Measurements from ENCODE around the gene DNAAF1.

The DNAAF1 gene

GRCh38 chr16:84117494-84117843 lies 27.6 kb upstream of the DNAAF1 start:
- TF ChIP-seq ZNF10 (tag by site-specific recombination; IDR thresholded peaks at IDR 0.05) (peak; percentile 36; the same call in 1 of the 2 replicates), ZNF335 (tag by site-specific recombination; conservative IDR thresholded peaks at IDR 0.05) (peak; percentile 79; the same call in 1 of the 2 replicates), ZNF555 (tag by site-specific recombination; conservative IDR thresholded peaks at IDR 0.05) (no peak), ZNF670 (tag by site-specific recombination; IDR thresholded peaks at IDR 0.05; ENCODE audit: low read depth) (no peak), ELK4 (IDR thresholded peaks at IDR 0.05; ENCODE audit: borderline replicate concordance, low read depth, low read length) (no peak), ZBTB44 (tag by site-specific recombination; IDR thresholded peaks at IDR 0.05) (0 out of 2 replicates have a peak, but pooled peaks have one; percentile 30), IKZF3 (tag by site-specific recombination; IDR thresholded peaks at IDR 0.05) (no peak), PRDM4 (tag by site-specific recombination; IDR thresholded peaks at IDR 0.05) (no peak), ZNF580 (tag by site-specific recombination; IDR thresholded peaks at IDR 0.05) (no peak), ZNF18 (tag by site-specific recombination; IDR thresholded peaks at IDR 0.05) (no peak), ZBTB6 (tag by site-specific recombination; IDR thresholded peaks at IDR 0.05) (no peak), ZNF121 (tag by site-specific recombination; IDR thresholded peaks at IDR 0.05) (no peak), ZNF518A (tag by site-specific recombination; conservative IDR thresholded peaks at IDR 0.05; ENCODE audit: low read depth) (no peak), MYNN (tag by site-specific recombination; IDR thresholded peaks at IDR 0.05; ENCODE audit: borderline replicate concordance) (no peak), SCRT1 (tag by site-specific recombination; IDR thresholded peaks at IDR 0.05; ENCODE audit: borderline replicate concordance) (no peak), ZNF221 (tag by site-specific recombination; IDR thresholded peaks at IDR 0.05; ENCODE audit: borderline replicate concordance) (no peak), ZNF621 (tag by site-specific recombination; IDR thresholded peaks at IDR 0.05) (no peak), ZNF585B (tag by site-specific recombination; IDR thresholded peaks at IDR 0.05) (no peak), ZNF658 (tag by site-specific recombination; IDR thresholded peaks at IDR 0.05) (no peak), ZIC2 (tag by site-specific recombination; IDR thresholded peaks at IDR 0.05) (no peak), HOXA7 (CRISPR knock-in tag; IDR thresholded peaks at IDR 0.05; ENCODE audit: borderline replicate concordance) (no peak), ZNF660 (tag by site-specific recombination; IDR thresholded peaks at IDR 0.05) (no peak)

More at GRCh38 chr16:84117494-84117843, 27.6 kb upstream of the DNAAF1 start:
- H3K4me1 ChIP-seq (ENCODE audit: control insufficient read depth, insufficient read depth, low read length), result no peaks in the 10 kb centered on the region
- H3K9me3 ChIP-seq (ENCODE audit: control insufficient read depth, insufficient read depth, low read depth, low read length), result no peaks in the 10 kb centered on the region
- H3K4me3 ChIP-seq (ENCODE audit: low read depth, low read length), result peak overlapping the region; percentile 82
- H3K36me3 ChIP-seq (ENCODE audit: control insufficient read depth in 2 of 2, insufficient read depth in 1 of 2, low read length in 2 of 2), result peaks cover 0 to 20% of the 10 kb centered on the region in 2 experiments; a peak in 1 of 3 replicates
- ChIA-PET CTCF (interaction anchor here (0.7 to 2.4 kb wide), 5 partner anchors 21 to 84 kb away, joined by 3 to 10 read pairs (median 4); partner anchors contain the start of gene TAF1C), POLR2A (interaction anchor here (0.7 to 2.8 kb wide), 12 partner anchors 12 to 191 kb away, joined by 3 to 23 read pairs (median 6); partner anchors contain the start of genes DNAAF1, HSDL1 and TAF1C)
- H3K27ac ChIP-seq (ENCODE audit: extremely low read depth, low read depth, low read length), result peak overlapping the region; percentile 54; the same call in 1 of the 2 replicates
